ENCODE data around the gene BICC1. TPM values are rescaled to one million over a fixed set of nuclear protein-coding genes. Genes with fewer than 3 reads are reported as not detected.

Gene BICC1
- total RNA-seq, 1 donor from 2014 or later = 58.0 TPM

DNA sequence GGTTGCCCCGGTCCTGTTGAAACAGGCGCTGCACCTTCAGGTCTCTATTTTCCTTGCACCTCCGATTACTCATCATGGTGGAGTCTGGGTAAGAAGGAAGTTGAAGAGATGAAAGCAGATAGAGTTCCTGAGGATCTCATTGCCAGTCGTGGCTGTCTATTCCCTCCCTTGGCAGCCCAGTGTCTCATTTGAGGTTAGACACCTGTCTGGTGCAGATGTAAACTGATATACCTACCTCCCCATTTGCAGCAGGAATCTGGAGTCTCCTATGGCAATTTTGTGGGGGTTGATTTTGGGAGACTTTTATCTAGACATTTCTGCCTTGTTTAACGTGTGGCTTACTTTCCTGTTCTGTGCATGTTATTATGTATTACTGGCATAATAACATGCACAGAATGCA is 212.1 kb downstream of the BICC1 start:
- DNase-seq (ENCODE audit: low read depth) = no peak
- TF ChIP-seq, protein P1, sequence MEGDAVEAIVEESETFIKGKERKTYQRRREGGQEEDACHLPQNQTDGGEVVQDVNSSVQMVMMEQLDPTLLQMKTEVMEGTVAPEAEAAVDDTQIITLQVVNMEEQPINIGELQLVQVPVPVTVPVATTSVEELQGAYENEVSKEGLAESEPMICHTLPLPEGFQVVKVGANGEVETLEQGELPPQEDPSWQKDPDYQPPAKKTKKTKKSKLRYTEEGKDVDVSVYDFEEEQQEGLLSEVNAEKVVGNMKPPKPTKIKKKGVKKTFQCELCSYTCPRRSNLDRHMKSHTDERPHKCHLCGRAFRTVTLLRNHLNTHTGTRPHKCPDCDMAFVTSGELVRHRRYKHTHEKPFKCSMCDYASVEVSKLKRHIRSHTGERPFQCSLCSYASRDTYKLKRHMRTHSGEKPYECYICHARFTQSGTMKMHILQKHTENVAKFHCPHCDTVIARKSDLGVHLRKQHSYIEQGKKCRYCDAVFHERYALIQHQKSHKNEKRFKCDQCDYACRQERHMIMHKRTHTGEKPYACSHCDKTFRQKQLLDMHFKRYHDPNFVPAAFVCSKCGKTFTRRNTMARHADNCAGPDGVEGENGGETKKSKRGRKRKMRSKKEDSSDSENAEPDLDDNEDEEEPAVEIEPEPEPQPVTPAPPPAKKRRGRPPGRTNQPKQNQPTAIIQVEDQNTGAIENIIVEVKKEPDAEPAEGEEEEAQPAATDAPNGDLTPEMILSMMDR (IDR thresholded peaks at IDR 0.05; ENCODE audit: insufficient read depth, low read length, poor library complexity, severe bottlenecking) = no peak
- Histone ChIP-seq H3K36me3 (ENCODE audit: control insufficient read depth, insufficient read depth, low read length) (peaks cover 5% of the 10 kb centered on the region), H3K27me3 (ENCODE audit: control insufficient read depth, insufficient read depth, low read length) (no peaks in the 10 kb centered on the region), H3K4me3 (ENCODE audit: low read depth, low read length) (no peak overlapping the region)

DNA sequence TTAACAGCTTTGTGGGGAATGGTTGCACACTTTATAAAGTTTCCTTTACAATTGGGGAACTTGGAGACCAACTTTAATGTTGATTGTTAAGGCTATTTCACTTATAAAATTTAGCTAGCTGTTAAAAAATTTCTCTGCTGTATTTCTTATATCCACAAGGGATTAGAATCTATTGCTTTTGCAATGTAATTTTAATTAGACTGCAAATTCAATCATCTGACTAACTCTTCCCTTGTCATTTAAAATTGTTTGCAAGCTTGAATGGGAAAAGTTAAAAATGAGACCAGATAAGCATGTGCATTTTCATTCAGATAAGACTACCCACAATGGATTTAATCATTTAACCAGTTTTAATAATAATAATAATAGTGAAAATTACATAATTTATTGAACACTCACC is 213.2 kb downstream of the BICC1 start:
- TF ChIP-seq, protein P1 (IDR thresholded peaks at IDR 0.05; ENCODE audit: insufficient read depth, low read length, poor library complexity, severe bottlenecking) = no peak
- H3K4me3 ChIP-seq (ENCODE audit: low read depth, low read length) = no peak overlapping the region
- no peaks in the 10 kb centered on the region for H3K27me3 ChIP-seq (ENCODE audit: control insufficient read depth, insufficient read depth, low read length)
- peaks cover 5% of the 10 kb centered on the region for H3K36me3 ChIP-seq (ENCODE audit: control insufficient read depth, insufficient read depth, low read length)
- no peak for DNase-seq (ENCODE audit: low read depth)

DNA sequence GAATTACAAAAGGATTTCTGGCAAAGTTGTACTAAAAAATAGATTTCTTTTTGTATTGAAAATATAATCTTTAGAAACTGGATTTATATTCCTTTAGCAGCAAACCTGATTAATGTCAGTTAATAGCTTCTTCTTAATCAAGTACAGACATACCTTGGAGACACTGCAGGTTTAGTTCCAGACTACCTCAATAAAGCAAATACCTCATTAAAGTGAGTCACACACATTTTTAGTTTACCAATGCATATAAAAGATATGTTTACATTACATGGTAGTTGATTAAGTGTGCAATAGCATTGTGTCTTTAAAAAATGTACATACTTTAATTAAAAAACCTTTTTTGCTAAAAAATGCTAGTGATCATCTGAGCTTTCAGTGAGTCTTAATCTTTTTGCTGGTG is 215.0 kb downstream of the BICC1 start:
- no peak overlapping the region for H3K4me3 ChIP-seq (ENCODE audit: low read depth, low read length)
- peaks cover 7% of the 10 kb centered on the region for H3K36me3 ChIP-seq (ENCODE audit: control insufficient read depth, insufficient read depth, low read length)
- H3K27me3 ChIP-seq (ENCODE audit: control insufficient read depth, insufficient read depth, low read length) = no peaks in the 10 kb centered on the region
- DNase-seq (ENCODE audit: low read depth) = no peak
- TF ChIP-seq, protein P1 (IDR thresholded peaks at IDR 0.05; ENCODE audit: insufficient read depth, low read length, poor library complexity, severe bottlenecking) = no peak

DNA sequence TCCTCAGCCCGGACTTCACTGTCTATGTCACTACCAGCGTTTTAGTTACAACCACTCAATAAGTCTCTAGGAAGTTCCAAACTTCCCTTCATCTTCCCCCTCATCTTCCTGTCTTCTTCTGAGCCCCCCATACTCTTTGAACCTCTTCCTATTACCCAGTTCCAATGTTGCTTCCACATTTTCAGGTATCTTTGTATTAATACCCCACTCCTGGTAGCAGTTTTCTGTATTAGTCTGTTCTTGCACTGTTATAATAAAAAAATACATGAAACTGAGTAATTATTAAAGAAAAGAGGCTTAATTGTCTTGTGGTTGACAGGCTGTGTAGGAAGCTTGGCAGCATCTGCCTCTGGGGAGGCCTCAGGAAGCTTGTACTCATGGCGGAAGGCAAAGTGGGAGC is 218.6 kb downstream of the BICC1 start:
- DNase-seq (ENCODE audit: low read depth) = no peak
- Histone ChIP-seq H3K36me3 (ENCODE audit: control insufficient read depth, insufficient read depth, low read length) (peaks cover 7% of the 10 kb centered on the region), H3K27me3 (ENCODE audit: control insufficient read depth, insufficient read depth, low read length) (no peaks in the 10 kb centered on the region), H3K4me3 (ENCODE audit: low read depth, low read length) (no peak overlapping the region)
- TF ChIP-seq, protein P1 (IDR thresholded peaks at IDR 0.05; ENCODE audit: insufficient read depth, low read length, poor library complexity, severe bottlenecking) = no peak

DNA sequence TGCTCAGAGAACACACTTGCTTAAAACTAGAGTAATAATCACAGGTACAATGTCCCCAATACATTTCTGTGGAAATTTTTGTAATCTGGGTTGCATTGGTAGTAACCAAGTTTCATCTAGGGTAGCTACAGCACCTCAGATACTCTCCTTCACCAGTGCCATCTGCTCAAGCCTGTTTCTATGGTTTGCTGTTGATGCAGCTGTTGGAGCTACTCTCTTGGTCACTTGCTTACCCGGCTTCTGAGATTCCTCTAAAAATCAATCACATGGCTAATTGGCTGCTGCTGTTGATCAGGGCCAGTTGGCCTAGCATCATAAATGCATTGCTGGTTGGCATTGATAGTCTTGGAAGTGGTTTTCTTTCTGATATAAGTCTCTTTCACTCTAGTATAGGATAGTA is 220.8 kb downstream of the BICC1 start:
- TF ChIP-seq, protein P1 (IDR thresholded peaks at IDR 0.05; ENCODE audit: insufficient read depth, low read length, poor library complexity, severe bottlenecking) = no peak
- no peak overlapping the region for H3K4me3 ChIP-seq (ENCODE audit: low read depth, low read length)
- H3K36me3 ChIP-seq (ENCODE audit: control insufficient read depth, insufficient read depth, low read length) = peaks cover 7% of the 10 kb centered on the region
- no peak for DNase-seq (ENCODE audit: low read depth)
- H3K27me3 ChIP-seq (ENCODE audit: control insufficient read depth, insufficient read depth, low read length) = no peaks in the 10 kb centered on the region

DNA sequence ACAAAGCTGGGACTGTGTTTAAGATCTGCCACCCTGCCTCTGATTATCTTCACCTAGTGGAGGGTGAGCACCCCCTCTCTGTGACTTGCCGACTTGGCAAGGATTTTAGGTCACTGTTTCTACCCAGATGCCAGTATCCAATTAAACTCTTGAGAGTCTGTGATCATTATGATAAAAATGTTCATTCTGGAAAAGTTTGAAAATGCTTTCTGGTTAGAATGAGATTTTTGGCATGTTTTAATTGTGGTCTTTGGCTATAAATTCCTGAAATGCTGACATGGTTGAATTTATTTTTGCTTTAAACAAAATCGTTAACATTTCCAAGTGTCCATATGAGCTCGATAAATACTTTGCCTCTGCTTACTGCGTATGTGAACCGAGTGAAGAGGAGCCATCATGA is 221.4 kb downstream of the BICC1 start:
- H3K4me3 ChIP-seq (ENCODE audit: low read depth, low read length) = no peak overlapping the region
- no peak for DNase-seq (ENCODE audit: low read depth)
- peaks cover 5% of the 10 kb centered on the region for H3K36me3 ChIP-seq (ENCODE audit: control insufficient read depth, insufficient read depth, low read length)
- H3K27me3 ChIP-seq (ENCODE audit: control insufficient read depth, insufficient read depth, low read length) = no peaks in the 10 kb centered on the region
- TF ChIP-seq, protein P1 (IDR thresholded peaks at IDR 0.05; ENCODE audit: insufficient read depth, low read length, poor library complexity, severe bottlenecking) = no peak

All from kidney epithelial cell (primary cell).